ENCODE results near the gene CEP128.

GRCh38 chr14:80496090-80496489, 445.4 kb downstream of the CEP128 start:
- TF ChIP-seq CTCF (conservative IDR thresholded peaks at IDR 0.05; ENCODE audit: low read depth in 2 of 2): no peak
- no peak for TF ChIP-seq POLR2AphosphoS5 (IDR thresholded peaks at IDR 0.05; ENCODE audit: low read depth)
- TF ChIP-seq EZH2 (IDR thresholded peaks at IDR 0.05; ENCODE audit: low read depth, unreplicated experiment): no peak
- TF ChIP-seq CREB1 (CRISPR knock-in tag; IDR thresholded peaks at IDR 0.05; ENCODE audit: low read depth): no peak
- no peak for TF ChIP-seq REST (IDR thresholded peaks at IDR 0.05; ENCODE audit: unreplicated experiment)
- TF ChIP-seq EZH2phosphoT487 (IDR thresholded peaks at IDR 0.05; ENCODE audit: unreplicated experiment): no peak
- TF ChIP-seq ZNF114 (CRISPR knock-in tag; IDR thresholded peaks at IDR 0.05): no peak
